WTC11 (cell line): Measurements from ENCODE around the gene VSX1.

Experiments used
- CTCF ChIP-seq: fragments of 200-600 bp; IDR thresholded peaks from 2 replicates; pipeline ENCODE4 v1.8.0; 2022; ENCODE audit warnings: antibody characterized with exemption
- KAT7 ChIP-seq: sonication (generic); formaldehyde crosslinking; IDR thresholded peaks from 2 replicates; pipeline ENCODE4 v1.8.1; 2023; ENCODE audit warnings: missing genetic modification reagents, mild to moderate bottlenecking, borderline replicate concordance
- MAX ChIP-seq: sonication (generic); formaldehyde crosslinking; IDR thresholded peaks from 2 replicates; pipeline ENCODE4 v1.8.0; 2022; ENCODE audit warnings: mild to moderate bottlenecking, missing genetic modification reagents
- MYBL2 ChIP-seq: sonication (generic); formaldehyde crosslinking; IDR thresholded peaks from 2 replicates; pipeline ENCODE4 v1.8.1; 2023; ENCODE audit warnings: mild to moderate bottlenecking, moderate library complexity, missing genetic modification reagents
- NFE2L1 ChIP-seq: sonication (generic); formaldehyde crosslinking; IDR thresholded peaks from 2 replicates; pipeline ENCODE4 v1.8.1; 2023; ENCODE audit warnings: missing genetic modification reagents
- NR3C1 ChIP-seq: sonication (generic); formaldehyde crosslinking; conservative IDR thresholded peaks from 2 replicates; pipeline ENCODE4 v1.8.1; 2023; ENCODE audit warnings: low read depth, mild to moderate bottlenecking, missing genetic modification reagents
- SP1 ChIP-seq: sonication (generic); formaldehyde crosslinking; conservative IDR thresholded peaks from 2 replicates; pipeline ENCODE4 v1.8.1; 2022; ENCODE audit warnings: missing genetic modification reagents
- TP53 ChIP-seq: sonication (generic); formaldehyde crosslinking; IDR thresholded peaks from 2 replicates; pipeline ENCODE4 v1.8.1; 2023; ENCODE audit warnings: mild to moderate bottlenecking, missing genetic modification reagents
- ZNF263 ChIP-seq: sonication (generic); formaldehyde crosslinking; IDR thresholded peaks from 2 replicates; pipeline ENCODE4 v1.8.1; 2022; ENCODE audit warnings: low read depth, mild to moderate bottlenecking, moderate library complexity, missing genetic modification reagents
- TF ChIP-seq, protein P1 (sequence below): sonication (generic); formaldehyde crosslinking; IDR thresholded peaks from 2 replicates; pipeline ENCODE4 v1.8.1; 2023; ENCODE audit warnings: mild to moderate bottlenecking, missing genetic modification reagents, borderline replicate concordance

DNA sequence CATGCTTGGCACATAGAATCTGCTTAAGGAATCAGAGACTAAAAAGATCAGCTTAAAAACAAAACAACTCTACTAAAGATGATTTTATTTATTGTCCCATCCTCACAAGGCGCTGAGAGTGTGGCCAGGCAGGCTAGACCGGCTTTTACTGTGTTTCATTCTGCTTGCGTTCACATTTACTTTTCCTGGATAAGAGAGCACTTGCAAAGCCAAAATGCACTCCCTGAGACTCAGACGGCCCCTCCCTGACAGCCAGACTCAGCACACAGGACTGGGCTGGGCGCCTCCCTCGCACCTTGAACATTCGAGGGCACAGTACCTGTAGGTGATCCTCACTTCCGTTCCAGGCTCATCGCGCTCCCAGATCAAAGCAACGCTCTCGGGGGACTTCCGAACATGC lies 34.2 kb downstream of the VSX1 start:
- TF ChIP-seq CTCF: no peak
- TF ChIP-seq SP1 (CRISPR knock-in tag): no peak
- no peak for TF ChIP-seq NR3C1 (CRISPR knock-in tag)
- TF ChIP-seq, protein P1, sequence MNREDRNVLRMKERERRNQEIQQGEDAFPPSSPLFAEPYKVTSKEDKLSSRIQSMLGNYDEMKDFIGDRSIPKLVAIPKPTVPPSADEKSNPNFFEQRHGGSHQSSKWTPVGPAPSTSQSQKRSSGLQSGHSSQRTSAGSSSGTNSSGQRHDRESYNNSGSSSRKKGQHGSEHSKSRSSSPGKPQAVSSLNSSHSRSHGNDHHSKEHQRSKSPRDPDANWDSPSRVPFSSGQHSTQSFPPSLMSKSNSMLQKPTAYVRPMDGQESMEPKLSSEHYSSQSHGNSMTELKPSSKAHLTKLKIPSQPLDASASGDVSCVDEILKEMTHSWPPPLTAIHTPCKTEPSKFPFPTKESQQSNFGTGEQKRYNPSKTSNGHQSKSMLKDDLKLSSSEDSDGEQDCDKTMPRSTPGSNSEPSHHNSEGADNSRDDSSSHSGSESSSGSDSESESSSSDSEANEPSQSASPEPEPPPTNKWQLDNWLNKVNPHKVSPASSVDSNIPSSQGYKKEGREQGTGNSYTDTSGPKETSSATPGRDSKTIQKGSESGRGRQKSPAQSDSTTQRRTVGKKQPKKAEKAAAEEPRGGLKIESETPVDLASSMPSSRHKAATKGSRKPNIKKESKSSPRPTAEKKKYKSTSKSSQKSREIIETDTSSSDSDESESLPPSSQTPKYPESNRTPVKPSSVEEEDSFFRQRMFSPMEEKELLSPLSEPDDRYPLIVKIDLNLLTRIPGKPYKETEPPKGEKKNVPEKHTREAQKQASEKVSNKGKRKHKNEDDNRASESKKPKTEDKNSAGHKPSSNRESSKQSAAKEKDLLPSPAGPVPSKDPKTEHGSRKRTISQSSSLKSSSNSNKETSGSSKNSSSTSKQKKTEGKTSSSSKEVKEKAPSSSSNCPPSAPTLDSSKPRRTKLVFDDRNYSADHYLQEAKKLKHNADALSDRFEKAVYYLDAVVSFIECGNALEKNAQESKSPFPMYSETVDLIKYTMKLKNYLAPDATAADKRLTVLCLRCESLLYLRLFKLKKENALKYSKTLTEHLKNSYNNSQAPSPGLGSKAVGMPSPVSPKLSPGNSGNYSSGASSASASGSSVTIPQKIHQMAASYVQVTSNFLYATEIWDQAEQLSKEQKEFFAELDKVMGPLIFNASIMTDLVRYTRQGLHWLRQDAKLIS (CRISPR knock-in tag): no peak
- TF ChIP-seq MAX (CRISPR knock-in tag): no peak
- no peak for TF ChIP-seq KAT7 (CRISPR knock-in tag)
- no peak for TF ChIP-seq MYBL2
- no peak for TF ChIP-seq ZNF263 (CRISPR knock-in tag)
- no peak for TF ChIP-seq TP53 (CRISPR knock-in tag)
- no peak for TF ChIP-seq NFE2L1 (CRISPR knock-in tag)
